Small intestine (tissue), 7 donors: ENCODE results near the gene A2M. TPM values are rescaled to one million over a fixed set of nuclear protein-coding genes. Genes with fewer than 3 reads are reported as not detected.

Experiments used
- DNase-seq, 2 donors: peaks; one replicate each; pipeline versions ENCODE4 v3.0.0 to v3.0.0-alpha.2; 2013
- FAIRE-seq: peaks from 2 replicates; lab custom pipeline; 2012; peaks lifted over from hg19 to GRCh38; lab: Jason Lieb, UNC
- H3K27ac ChIP-seq, 3 donors: one replicate each; pipeline ENCODE4 v1.5.1; 2013; ENCODE audit warnings: low read length in 2 of 3, mild to moderate bottlenecking in 2 of 3, control low read depth in 1 of 3, inconsistent platforms in 1 of 3, low read depth in 1 of 3, moderate library complexity in 1 of 3
- H3K27me3 ChIP-seq, 3 donors: one replicate each; pipeline ENCODE4 v1.6.1; 2013; ENCODE audit warnings: low read length in 3 of 3, inconsistent platforms in 1 of 3; ENCODE audit not compliant: control insufficient read depth in 3 of 3, insufficient read depth in 3 of 3
- H3K36me3 ChIP-seq, 3 donors: one replicate each; pipeline ENCODE4 v1.6.1; 2013; ENCODE audit warnings: low read length in 3 of 3, inconsistent platforms in 1 of 3, low read depth in 1 of 3, mild to moderate bottlenecking in 1 of 3, moderate library complexity in 1 of 3; ENCODE audit not compliant: control insufficient read depth in 3 of 3, insufficient read depth in 2 of 3
- H3K4me1 ChIP-seq, 3 donors: one replicate each; pipeline ENCODE4 v1.6.1; 2013; ENCODE audit warnings: low read length in 2 of 3, inconsistent platforms in 1 of 3, low read depth in 1 of 3, mild to moderate bottlenecking in 1 of 3, moderate library complexity in 1 of 3; ENCODE audit not compliant: control insufficient read depth in 3 of 3, insufficient read depth in 2 of 3
- H3K4me3 ChIP-seq, 3 donors: one replicate each; pipeline ENCODE4 v1.5.1; 2013; ENCODE audit warnings: low read length in 3 of 3, control low read depth in 1 of 3, inconsistent platforms in 1 of 3, low read depth in 1 of 3, mild to moderate bottlenecking in 1 of 3, moderate library complexity in 1 of 3
- H3K9me3 ChIP-seq, 2 donors: one replicate each; pipeline ENCODE4 v1.6.1; 2013; ENCODE audit warnings: low read depth in 1 of 2, low read length in 1 of 2; ENCODE audit not compliant: control insufficient read depth in 2 of 2, insufficient read depth in 1 of 2
- WGBS, 3 donors: extraction: QIAGEN DNeasy Blood & Tissue Kit; methylation state at CpG; one replicate each; pipeline ENCODE4 v1.1.7; 2013; 5-methylcytosine and 5-hydroxymethylcytosine counted together
- polyA plus RNA-seq, 4 donors: library from polyadenylated mRNA; stranded (reverse) in 3 of 4; unstranded in 1 of 4; fragments of 200-250 nt in 3 of 4; fragments of 120-200 nt in 1 of 4; gene quantifications; one replicate each; pipeline versions ENCODE4 v1.2.1 to v1.2.3, GENCODE V29; 2013
- donor health status: healthy with polysubstance abuse.
- donor health status: control.
- donor health status: control.
- donor health status: Bipolar disorder and iron deficiency.
- donor health status: healthy.

A2M gene
- polyA plus RNA-seq, 4 donors: 4.7 to 93.5 (median 42.1) TPM

DNA sequence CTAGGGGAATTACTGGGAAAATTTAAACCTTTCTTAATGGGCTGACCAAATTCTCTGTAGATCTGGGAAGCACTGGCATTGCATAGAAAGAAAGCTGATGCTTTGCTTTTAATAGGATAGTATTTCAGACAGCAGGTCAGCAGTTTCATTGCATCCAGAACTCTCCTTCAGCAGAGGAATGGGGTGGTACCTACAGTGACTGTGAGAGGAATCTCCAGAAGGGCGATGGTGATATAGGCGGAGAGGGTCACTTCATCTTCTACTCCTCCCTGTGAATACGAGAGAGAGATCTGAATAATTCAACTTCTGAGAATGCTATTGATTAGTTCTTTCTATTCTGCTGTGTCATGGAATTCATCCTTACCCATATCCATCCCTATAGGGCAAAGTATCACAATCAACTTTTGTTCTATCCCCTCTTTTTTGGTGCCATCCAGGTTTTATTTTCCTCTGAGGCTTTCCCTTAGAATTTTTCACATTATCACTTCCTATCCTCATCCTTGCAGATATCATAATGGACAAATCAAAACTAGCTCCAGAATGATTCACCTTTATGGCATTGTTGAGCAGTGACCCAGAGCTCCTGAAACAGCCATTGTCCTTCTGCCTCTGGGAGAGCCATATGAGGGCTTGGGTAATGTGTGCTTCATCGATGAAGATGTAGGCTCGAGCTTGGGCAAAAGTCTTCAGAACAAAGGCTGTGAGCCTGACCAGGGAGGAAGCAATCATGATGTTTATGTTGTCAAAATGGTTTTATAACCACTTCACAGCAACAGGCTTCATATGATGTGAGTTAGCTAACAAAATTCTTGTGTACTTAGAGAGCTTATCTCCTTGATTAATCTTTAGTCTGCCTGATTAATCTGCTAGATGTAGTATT, 38.3 kb downstream of the A2M start:
- no peak for DNase-seq
- no peak for FAIRE-seq
- Histone ChIP-seq H3K4me3 (no peak overlapping the region), H3K9me3 (peaks cover 0 to 8% of the 10 kb centered on the region in 2 donors), H3K27me3 (no peaks in the 10 kb centered on the region), H3K36me3 (peaks cover 0 to 3% (median 0%) of the 10 kb centered on the region in 3 donors), H3K4me1 (peaks cover 0 to 10% (median 0%) of the 10 kb centered on the region in 3 donors), H3K27ac (no peak overlapping the region)
- 82 to 88% (median 88%) methylated on average over 5 of the region's 5 CpGs for WGBS, 3 donors

DNA sequence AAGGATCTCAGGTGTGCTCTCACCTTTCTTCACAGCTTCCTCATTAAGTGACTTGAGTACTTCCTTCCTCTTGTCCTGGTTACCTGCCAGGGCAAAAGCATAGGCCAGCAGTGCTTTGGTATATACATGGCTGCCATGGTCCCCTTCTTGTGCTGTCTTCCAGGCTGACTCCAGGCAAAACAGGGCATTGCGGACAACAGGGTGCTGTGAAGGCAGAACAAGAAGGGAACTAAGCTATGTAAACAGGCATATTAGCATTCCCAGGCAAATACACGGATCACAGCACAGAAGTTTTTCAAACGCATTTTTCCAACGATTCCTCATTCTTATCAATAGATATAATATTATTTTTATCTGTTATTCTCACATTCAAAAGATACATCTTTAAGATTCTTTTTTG, 39.0 kb downstream of the A2M start:
- Histone ChIP-seq H3K4me1 (peaks cover 0 to 12% (median 0%) of the 10 kb centered on the region in 3 donors), H3K4me3 (no peak overlapping the region), H3K36me3 (peaks cover 0 to 3% (median 0%) of the 10 kb centered on the region in 3 donors), H3K27me3 (no peaks in the 10 kb centered on the region), H3K9me3 (peaks cover 0 to 2% of the 10 kb centered on the region in 2 donors), H3K27ac (no peak overlapping the region)
- 66 to 72% (median 70%) methylated on average over 4 of the region's 4 CpGs for WGBS, 3 donors
- DNase-seq: no peak
- no peak for FAIRE-seq

DNA sequence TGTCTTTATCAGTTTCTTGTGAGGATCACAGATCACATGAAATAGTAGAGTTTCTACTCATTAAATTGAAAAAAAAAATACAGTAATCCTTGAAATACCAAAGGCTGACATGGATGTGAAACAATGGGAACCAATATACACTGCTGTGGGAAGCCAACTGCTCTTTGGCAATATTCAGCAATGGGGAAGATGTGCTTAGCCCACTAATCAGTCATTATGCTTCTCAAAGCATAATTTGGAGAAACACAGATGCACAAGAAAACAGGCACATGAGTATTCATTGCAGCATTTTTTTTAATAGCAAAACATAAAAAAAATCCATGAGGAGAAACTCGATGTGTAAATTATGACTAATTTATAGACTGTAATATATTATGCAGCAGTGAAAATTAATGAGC, 40.6 kb downstream of the A2M start:
- WGBS, 3 donors: 74 to 77% (median 76%) methylated on average over 1 of the region's 1 CpG

DNA sequence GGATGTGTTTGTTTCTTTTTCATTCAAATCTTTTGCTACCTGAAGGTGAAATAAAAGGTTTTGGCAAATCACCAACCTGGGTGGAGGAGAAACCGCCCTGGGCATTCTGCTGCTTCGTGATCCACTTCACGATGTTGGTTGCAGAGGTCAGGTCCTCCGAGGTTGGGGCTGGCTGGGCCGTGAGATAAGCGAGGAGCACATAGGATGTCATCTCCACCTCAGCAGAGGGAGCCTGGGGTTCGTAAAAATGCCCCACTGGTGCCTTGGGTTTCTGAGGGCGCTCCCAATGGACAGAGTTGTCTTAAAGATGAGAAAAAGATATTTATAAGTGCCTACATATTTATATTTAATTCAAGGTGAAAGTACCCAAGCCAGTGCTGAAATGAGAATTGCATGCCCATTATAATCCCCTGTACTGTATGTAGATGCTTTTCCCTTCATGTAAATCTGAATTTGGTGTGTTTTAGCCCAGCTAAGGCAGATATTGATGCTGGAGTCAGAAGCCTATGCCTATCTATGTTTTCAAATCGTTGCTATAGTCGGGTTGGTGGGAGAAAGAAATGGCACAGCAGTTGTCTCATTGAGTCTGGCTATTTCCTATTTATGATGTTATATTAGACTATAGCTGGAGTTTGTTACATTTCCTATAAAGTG, 41.1 kb downstream of the A2M start:
- WGBS, 3 donors: 82 to 85% (median 85%) methylated on average over 10 of the region's 10 CpGs
- DNase-seq: no peak
- H3K27ac ChIP-seq: no peak overlapping the region
- no peaks in the 10 kb centered on the region for H3K9me3 ChIP-seq
- H3K36me3 ChIP-seq: peaks cover 0 to 3% (median 0%) of the 10 kb centered on the region in 3 donors
- no peaks in the 10 kb centered on the region for H3K27me3 ChIP-seq
- H3K4me3 ChIP-seq: no peak overlapping the region
- H3K4me1 ChIP-seq: peaks cover 0 to 14% (median 0%) of the 10 kb centered on the region in 3 donors
- FAIRE-seq: no peak

More for the DNA sequence above, 40.6 kb downstream of the A2M start:
- DNase-seq: no peak
- no peak for FAIRE-seq
- H3K27me3 ChIP-seq: no peaks in the 10 kb centered on the region
- H3K4me3 ChIP-seq: no peak overlapping the region
- H3K36me3 ChIP-seq: peaks cover 0 to 3% (median 0%) of the 10 kb centered on the region in 3 donors
- H3K27ac ChIP-seq: no peak overlapping the region
- H3K9me3 ChIP-seq: no peaks in the 10 kb centered on the region
- H3K4me1 ChIP-seq: peaks cover 0 to 12% (median 0%) of the 10 kb centered on the region in 3 donors

DNA sequence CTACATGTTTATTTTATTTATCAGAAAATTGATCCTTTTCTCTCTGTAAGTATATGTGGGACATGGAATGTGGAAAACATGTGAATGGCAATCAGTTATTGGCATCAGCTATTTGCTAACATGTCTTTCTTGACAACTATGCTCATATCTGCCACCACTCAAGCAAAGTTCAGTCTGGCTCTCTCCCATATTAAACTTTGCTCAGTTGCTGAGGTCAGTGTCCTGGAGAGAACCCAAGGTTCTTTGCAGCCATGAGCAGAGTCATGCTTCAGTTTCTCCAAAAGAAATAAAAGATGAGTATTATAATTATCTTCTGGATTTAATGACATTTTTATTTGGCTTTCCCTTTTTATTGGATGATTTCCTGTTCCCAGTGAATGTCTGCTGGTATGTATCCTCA, 42.6 kb downstream of the A2M start:
- Histone ChIP-seq H3K4me1 (peaks cover 0 to 15% (median 0%) of the 10 kb centered on the region in 3 donors), H3K36me3 (peaks cover 0 to 3% (median 0%) of the 10 kb centered on the region in 3 donors)

DNA sequence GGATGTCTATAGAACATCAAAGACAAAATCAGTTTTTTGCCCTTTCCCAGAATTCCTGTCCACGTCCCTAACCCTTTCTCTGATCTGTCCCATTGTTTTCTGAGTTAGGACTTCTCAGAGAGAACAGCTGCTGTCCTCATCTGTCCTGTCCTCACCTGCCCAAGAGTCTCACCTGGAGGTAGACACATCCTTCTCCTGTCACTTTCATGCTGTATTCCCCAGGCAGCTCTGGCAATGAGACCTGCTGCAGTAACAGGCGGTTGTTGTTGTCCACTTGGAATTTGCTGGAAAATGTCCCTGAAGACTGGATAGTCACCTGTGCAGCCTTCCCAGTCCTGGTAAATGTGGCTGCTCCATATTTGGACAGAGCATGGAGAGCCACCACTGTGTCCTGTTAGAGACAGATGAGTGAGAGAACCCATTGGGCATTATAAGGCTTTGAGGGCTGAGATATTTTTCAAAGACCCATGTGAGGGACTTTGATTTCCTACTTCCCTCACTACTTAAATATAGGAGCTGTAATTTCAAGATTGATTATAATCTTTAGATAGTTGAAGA, 43.2 kb downstream of the A2M start:
- 72 to 88% (median 81%) methylated on average over 2 of the region's 2 CpGs for WGBS, 3 donors
- H3K27ac ChIP-seq: peak overlapping the region in 1 of 3 donors; percentile 53
- FAIRE-seq (no peak), DNase-seq (no peak)
- H3K27me3 ChIP-seq: no peaks in the 10 kb centered on the region
- no peak overlapping the region for H3K4me3 ChIP-seq
- H3K4me1 ChIP-seq: peaks cover 0 to 15% (median 0%) of the 10 kb centered on the region in 3 donors
- peaks cover 0 to 3% (median 0%) of the 10 kb centered on the region in 3 donors for H3K36me3 ChIP-seq
- H3K9me3 ChIP-seq: no peaks in the 10 kb centered on the region

More for the DNA sequence above, 42.6 kb downstream of the A2M start:
- FAIRE-seq: no peak
- H3K9me3 ChIP-seq: no peaks in the 10 kb centered on the region
- DNase-seq: peak; percentile 54 to 73
- H3K27ac ChIP-seq: peak overlapping the region in 1 of 3 donors; percentile 53
- H3K4me3 ChIP-seq: no peak overlapping the region
- H3K27me3 ChIP-seq: no peaks in the 10 kb centered on the region

DNA sequence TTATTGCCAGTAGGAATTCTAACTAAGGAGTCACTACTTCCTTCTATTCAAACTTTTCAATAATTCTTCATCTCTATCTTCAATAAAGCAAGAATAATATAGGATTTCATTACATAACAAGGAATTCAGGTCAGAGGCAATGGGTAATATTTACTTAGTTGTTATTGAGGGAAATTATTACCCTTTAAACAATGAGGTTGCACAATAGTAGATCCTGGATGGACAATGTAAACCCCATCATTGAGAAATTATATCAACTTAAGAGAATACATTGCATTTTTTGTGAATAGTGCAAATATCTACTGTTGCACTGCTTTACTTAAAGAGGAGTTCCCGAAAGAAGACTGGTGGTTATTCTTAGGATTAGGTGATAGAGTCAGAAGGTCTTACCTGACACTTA, 43.8 kb downstream of the A2M start:
- Histone ChIP-seq H3K27me3 (no peaks in the 10 kb centered on the region), H3K36me3 (peaks cover 0 to 3% (median 0%) of the 10 kb centered on the region in 3 donors), H3K4me3 (no peak overlapping the region), H3K4me1 (peaks cover 0 to 15% (median 0%) of the 10 kb centered on the region in 3 donors), H3K9me3 (no peaks in the 10 kb centered on the region), H3K27ac (no peak overlapping the region)
- no peak for FAIRE-seq
- no peak for DNase-seq
- 88 to 92% (median 91%) methylated on average over 1 of the region's 1 CpG for WGBS, 3 donors

DNA sequence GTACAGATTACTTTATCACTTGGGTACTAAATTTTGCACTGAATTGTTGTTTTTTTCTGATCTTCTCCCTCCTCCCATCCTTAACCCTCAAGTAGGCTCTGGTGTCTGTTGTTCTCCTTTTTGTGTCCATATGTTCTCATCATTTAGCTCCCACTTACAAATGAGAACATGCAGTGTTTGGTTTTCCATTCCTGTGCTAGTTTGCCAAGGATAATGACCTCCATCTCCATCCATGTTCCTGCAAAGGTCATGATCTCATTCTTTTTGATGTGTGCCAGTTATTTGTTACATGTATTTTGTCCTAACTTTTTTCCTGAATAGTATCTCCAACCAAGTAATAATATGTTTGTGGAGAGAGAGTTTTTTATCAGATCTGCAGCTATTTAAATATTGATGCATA, 44.2 kb downstream of the A2M start:
- no peaks in the 10 kb centered on the region for H3K9me3 ChIP-seq
- H3K36me3 ChIP-seq: peaks cover 0 to 3% (median 0%) of the 10 kb centered on the region in 3 donors
- no peak overlapping the region for H3K4me3 ChIP-seq
- H3K4me1 ChIP-seq: peaks cover 0 to 18% (median 0%) of the 10 kb centered on the region in 3 donors
- DNase-seq (no peak), FAIRE-seq (no peak)
- H3K27ac ChIP-seq: no peak overlapping the region
- H3K27me3 ChIP-seq: no peaks in the 10 kb centered on the region
